GM19023 (cell line): Measurements from ENCODE around the gene BORCS5.
"Not testable (repeated sequence)": the region's sequence is repeated elsewhere in the genome, so short reads cannot be mapped to it uniquely, and the experiment has no call there.

Source experiments
- ATAC-seq: cut with Tn5 transposase; IDR thresholded peaks from one replicate; pipeline ENCODE4 v1.9.1; 2021; ENCODE audit warnings: mild to moderate bottlenecking, moderate library complexity; ENCODE audit not compliant: unreplicated experiment

BORCS5 gene

DNA sequence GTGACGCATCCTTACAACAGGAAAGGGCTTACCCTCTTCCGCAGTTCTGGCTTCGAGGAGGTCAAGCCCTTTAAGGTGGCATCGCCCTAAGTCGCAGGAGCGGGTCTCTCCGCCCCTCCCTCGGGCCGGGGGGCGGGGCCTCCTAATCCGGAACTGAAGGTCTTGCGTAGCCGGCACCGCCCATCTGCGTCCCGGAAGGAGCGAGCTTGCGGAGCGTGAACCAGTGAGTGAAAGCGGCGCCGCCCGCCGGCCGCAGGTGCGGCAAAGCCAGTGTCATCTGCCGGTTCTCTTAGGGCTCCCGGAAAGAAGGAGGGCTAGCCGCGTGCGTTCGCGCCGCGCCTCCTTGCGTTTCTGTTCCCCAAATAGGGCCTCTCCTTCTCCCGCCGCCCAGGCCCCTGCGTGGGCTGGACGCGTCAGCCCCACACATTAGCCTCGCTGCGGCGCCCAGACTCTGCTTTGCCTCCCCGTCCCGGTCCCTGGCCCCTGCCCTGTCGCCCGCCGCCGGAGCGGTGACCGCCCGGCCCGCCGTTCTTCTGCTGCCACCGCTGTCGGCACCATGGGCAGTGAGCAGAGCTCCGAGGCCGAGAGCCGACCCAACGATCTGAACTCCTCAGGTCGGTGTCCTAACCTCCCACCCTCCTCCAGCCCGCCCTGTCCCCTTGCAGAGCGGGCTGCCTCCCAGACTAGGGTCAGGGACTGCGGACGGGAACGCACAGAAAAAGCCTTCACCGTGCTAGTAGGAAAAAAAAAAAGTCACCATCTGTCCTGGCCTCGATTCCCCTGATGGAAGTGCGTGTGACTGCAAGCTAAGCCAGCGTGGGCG lies at the start of gene BORCS5:
TSS of gene BORCS5 (plus strand) at position 183 of the 823 bp plus-strand sequence. CDS start at position 557, 374 bp downstream.
- ATAC-seq: peak; percentile 86

DNA sequence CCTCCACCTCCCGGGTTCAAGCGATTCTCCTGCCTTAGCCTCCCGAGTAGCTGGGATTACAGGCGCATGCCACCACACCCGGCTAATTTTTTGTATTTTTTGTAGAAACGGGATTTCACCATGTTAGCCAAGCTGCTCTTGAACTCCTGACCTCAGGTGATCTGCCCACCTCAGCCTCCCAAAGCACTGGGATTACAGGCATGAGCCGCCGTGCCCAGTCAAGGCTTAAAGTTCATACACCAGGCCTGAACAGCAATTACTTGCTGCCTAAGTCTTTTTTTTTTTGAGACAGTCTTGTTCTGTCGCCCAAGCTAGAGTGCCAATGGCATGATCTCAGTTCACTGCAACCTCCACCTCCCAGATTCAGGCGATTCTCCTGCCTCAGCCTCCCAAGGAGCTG lies 46.2 kb upstream of the BORCS5 start:
- ATAC-seq: not testable (repeated sequence)

DNA sequence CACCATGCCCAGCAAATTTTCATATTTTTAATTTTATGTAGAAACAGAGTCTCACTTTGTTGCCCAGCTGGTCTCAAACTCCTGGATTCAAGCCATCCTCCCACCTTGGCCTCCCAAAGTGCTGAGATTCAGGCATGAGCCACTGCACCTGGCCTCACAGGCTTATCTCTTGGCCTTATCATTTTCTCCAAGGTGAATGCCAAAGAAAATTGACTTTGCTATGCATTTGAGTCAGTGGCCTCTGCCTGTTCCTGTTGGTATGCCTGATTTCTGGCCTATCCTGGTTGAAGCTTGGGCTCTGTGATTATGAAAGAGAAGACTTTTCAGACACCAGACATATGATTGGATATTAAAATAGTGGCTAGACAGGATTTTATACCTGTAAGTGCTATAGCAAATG lies 41.0 kb upstream of the BORCS5 start:
- no peak for ATAC-seq

DNA sequence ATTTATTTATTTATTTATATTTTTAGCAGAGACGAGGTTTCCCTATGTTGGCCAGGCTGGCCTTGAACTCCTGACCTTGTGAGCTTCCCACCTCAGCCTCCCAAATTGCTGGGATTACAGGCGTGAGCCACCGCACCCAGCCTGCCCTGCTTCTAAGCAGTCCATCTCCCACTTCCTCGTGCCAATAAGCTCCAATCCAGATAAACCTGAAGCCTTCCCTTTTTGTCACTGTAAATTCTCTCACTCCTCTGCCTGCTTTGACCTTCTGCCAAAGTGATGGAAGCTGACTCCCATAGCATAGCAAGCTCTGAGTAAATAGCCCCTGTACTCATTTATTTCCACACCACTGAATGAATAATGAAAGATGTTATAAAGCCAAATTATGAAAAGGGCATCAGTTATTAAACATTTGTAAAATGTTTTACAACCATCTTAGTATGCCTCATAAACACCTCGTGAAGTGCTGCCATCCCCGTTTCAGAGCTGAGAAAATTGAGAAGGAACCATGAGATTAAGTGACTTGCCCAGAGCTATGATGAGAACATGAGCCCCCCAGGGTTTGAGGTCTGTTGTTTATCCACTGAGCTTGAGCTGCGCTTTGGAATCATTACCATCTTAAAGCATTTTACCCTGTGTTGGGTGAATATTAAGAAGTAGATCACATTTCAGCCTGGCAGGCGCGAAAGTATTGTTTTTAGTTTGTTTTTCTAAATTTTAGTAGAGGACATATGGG lies 37.3 kb upstream of the BORCS5 start:
- ATAC-seq: no peak

DNA sequence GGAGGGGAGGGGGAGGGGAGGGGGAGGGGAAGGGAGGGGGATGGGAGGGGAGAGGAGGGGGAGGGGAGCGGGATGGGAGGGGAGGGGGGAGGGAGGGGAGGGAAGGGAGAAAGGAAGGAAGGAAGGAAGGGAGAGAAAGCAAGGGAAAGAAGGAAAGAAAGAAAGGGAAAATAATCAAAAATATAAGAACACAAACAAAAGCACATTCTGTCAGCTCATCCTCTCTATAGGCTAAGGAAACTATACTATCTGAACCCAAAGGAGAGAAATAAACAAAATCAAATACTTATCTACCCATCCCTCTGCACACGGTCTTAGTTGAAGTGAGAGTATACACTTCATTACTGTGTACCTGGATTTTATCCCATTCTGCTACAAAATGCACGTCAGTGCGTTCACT lies 33.8 kb upstream of the BORCS5 start:
- no peak for ATAC-seq

DNA sequence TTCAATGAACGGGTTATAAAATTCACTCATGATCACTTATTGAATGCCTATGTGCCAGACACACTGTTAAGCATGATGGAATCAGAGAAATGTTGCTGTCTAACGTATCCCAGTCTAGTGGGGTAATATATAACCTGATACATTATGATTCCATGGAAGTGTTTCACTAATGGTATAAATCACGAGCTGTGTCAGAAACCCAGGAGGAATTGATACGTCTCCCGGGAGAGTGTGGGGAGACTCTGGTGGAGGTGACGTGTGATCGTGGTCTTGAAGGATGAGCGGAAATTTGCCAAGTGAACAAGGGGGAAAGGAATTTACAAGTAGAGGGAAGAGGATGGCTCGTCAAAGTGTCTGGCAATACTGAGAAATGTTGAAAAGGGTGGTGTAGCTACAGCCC lies 33.3 kb upstream of the BORCS5 start:
- no peak for ATAC-seq

DNA sequence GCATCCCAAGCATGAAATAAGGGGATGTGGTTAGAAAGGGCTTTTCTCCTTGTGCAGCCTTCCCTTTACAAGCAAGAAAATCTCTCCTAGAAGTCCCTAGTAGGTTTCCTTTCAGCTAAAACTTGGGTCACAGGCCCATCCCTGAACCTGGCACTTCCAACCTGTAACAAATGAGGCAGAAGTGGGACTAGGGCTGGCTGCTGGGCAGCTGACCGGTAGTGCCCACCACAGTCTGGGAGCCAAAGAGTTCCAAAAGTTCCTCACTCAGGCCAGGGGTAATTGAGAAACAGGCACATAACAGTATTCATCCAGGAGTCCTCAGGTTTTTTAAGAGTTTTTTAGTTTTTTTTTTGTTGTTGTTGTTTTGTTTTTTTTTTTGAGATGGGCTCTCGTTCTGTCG lies 30.6 kb upstream of the BORCS5 start:
- ATAC-seq: no peak

DNA sequence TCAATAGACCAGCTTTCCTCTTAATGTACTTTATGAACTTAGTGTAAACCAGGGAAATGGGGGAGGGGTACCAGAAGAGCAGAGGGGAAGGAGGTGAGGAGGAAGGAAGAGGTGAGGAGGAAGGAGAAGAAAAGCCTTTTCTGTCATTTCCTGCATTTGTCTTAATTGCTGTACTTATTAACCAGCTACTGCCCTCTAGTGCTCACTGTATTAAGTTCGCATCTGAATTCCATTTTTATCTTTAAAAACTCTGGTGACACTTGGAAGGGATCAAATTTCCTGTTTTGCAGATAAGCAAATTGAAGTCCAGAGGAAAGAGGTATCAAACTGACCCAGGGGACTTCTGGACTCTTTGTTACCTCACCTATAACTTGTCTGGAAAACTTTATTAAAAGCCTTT lies 29.1 kb upstream of the BORCS5 start:
- ATAC-seq: no peak

DNA sequence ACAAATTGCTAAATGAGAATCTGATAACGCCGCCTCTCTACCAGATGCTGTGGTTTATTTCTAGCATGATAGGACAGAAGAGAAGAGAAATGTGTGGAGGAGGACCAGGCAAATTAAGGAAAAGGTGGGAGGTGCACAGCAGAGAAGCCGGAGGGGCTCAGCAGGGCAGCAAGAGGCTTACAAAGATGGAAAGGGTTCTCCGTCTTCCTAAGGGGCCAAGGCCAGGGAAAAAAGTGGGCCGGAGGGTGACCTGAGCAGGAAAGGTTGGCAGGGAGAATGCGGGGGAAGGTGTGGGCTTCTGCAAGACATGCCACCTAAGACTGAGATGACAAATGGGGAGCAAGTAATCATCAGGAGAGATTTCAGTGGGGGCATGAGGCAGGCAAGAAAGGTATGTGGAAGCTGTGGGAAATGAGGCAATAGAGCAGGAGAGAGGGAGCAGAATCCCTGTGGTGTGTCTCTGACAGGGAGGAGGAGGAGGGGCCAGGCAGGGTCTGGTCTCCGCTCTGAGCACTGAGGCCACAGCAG lies 25.6 kb upstream of the BORCS5 start:
- ATAC-seq: no peak

DNA sequence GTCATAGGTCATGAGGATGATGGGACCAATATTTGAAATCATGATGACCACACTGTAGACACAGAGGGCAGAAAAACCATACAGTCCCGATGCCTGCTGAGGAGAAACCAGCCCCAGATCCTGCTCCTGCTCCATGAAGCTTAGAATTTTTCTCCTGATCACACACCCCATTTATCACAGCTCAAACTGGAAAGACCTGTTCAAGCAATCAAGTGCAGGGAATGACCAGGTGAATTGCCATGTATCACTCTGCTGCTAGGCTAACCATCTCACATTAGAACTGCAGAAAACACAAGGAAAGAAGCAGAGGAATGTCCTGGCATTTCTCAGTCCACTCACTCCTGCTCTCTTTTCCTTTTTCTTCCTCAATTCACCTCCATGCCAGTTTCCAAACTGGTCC lies 25.0 kb upstream of the BORCS5 start:
- no peak for ATAC-seq

DNA sequence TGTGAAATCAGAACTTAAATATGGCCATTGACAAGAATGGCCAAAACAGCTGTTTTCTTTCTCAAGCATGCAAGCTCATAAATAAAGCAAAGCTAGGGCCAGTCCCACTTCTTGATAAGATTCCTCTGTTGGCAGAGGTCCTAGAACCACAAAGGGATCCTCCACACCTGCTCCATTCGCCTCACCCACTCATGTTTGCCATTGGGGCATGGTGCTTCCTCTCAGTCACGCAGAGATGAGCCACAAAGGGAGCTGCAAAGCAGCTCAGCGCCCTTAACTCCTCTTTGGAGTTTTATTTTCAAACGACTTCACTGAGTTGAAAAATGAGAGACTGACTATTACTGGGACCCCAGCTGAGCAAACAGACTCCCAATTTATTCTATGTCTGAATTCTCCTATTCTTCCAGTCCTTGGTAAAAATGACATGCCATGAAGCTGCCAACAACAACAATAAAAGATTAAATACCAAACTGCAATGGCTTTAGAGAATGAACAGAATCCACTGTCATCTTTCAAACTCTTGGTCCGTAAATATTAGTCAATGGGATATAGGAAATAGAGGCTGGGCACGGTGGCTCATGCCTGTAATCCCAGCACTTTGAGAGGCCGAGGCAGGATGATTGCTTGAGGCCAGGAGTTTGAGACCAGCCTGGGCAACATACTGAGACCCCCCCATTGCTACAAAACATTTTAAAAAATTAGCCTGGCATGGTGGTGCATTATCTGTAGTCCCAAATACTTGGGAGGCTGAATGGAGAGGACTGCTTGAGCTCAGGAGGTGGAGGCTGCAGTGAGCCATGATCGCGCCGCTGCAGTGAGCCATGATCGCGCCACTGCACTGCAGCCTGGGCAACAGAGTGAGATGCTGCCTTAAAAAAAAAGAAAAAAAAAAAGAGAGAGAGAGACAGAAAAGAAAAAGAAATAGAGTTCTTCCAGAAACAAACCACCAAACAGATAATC lies 23.2 kb upstream of the BORCS5 start:
- ATAC-seq: no peak

DNA sequence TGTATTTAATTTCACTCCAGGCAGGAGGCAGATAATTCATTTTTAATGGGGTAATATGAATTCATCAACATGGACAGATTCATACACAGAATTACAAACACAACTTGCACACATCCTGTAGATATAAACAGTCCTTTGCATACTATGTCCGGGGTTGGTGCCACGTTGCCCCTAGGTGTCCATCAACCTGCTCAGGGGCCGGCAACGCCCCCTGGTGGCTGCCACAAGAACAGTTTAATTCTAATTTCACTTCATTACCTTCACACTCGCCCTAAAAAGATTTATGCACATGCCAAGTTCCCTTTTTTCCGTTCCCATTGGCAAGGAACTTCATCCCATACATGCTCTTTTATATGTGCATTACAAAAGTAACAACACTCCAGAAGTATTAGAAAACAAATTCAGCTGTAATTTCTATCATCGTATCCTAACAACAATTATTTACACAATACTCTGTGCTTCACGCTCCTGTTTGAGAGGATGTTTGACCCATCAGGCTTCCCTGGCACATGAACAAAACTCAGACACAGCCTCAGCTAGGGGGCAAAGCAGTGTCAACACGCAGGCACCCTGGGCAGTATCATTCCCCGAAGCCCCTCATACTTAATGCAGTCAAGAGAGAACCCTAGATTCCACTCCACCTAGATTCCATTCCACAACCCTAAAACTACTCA lies 22.4 kb upstream of the BORCS5 start:
- ATAC-seq: no peak

DNA sequence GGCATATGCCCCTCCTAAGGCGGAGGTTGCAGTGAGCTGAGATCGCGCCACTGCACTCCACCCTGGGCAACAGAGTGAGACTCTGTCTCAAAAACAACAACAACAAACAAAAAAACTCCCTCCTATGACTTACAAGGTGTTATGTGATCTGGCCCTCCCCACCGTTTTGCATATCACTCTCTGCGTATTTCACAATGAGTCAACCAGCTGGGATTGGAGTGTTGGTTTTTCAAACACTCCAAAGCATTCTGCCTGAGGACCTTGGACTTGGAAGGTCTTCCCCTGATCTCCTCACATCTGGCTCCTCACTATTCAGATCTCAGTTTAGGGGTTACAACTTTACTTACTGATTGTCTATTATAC lies 20.8 kb upstream of the BORCS5 start:
- ATAC-seq: no peak

DNA sequence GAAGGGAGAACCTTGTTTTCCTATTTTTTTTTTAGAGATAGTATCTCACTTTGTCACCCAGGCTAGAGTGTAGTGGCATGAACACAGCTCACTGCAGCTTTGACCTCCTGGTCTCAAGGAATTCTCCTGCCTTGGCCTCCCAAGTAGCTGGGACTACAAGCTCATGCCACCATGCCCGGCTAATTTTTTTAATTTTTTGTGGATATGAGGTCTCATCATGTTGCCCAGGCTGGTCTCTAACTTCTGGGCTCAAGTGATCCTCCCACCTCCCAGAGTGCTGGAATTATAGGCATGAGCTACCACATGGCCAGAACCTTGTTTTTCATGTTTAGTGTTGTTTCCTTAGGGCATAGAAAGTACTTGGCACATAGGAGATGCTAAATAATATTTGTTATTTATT lies 20.4 kb upstream of the BORCS5 start:
- no peak for ATAC-seq

DNA sequence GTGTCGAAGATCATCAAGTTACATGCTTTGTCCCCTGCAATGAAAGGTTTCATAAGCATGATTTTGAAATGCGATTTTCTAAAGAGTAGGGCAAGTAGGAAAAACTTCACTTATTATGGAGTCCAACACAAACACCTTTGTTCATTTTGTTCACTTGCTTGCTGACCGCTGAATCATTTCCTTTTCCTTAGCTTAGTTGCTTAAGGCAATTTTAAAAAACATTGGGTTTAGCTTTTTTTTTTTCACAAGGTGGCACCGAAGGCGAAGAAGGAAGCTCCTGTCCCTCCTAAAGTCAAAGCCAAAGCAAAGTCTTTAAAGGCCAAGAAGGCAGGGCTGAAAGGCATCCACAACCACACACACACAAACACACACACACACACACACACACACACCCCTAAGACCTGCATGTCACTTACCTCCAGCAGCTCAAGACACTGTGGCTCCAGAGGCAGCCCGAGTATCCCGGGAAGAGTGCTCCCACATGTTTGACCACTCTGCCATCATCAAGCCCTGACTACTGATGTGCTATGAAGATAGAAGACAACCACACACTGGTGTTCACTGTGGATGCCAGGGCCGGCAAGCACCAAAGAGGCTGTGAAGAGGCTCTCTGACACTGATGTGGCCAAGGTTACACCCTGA lies 18.2 kb upstream of the BORCS5 start:
- no peak for ATAC-seq

DNA sequence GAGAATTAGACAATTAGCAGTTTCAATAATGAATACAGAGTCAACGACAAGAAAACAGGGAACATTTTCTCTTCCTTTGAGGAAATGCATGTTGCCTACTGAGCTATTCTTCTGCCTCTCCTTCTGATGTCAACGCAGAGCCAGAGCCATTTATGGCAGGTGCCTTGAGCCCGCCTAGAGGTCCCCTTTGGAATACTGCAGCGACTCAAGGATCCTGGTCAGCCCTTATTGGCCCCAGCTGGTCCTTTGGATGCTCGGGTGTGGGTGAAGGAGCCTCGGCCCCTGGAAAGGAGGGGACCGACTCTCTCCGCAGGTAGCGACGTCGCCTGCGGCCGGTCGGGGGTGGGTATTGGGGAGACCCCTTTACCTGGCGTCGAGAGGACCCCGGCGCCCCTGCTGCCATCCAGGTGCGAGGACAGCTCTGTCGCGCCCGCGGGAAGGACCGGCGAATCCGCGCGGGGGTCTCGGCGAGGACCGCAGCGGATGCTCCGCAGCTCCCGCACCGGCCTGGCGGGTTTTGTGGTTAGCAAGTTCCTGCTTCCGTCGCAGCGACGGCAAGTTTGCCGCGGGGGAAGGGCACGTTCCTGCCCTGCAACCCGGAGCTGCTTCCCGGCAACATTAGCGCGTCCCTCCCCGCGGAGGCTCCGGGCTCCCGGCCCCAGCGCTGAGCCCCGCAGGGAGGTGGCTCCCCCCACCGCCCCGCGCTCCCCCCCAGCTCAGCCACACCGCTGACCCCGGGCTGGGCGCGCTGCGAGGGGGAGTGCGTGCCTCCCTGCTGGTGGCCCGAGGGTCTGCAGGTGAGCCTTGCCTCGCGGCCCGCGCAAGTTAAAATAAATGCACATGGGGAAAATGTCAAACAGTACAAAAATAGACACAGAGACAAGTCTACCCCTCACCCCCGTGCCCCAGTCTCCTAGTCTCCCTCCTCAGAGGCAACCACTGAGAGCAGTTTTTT lies 6.9 kb upstream of the BORCS5 start, which contains the start of gene MANSC1:
TSS of gene MANSC1 (minus strand) at position 532 of the 955 bp plus-strand sequence. CDS start 6,928 bp downstream, outside the sequence.
- no peak for ATAC-seq

DNA sequence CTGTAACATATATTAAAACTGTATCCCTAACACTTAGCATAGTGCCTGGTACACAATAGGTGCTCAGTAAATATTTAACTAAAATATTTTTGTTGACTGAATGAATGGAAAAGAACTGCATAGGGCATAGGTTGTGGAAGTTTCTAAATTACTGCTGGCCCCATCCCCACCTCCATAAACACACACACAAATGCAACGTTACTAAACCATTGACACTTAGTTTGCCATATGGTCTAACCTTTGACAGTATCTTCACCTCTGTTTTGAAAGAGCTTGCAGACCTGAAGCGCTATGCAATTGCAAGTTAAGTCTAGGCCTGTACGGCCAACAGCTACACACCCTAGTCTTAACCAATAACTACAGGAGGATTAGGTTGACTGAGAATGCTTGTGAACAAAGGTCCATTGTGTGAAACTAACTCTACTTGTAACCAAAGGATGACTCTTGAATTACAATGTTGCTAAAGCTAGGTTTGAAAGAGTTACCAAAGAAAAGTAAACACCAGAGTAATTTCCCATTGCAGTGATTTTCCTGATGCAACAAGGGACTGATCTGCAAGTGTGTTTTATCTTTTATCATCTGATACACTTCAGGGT lies 5.9 kb upstream of the BORCS5 start:
- no peak for ATAC-seq

DNA sequence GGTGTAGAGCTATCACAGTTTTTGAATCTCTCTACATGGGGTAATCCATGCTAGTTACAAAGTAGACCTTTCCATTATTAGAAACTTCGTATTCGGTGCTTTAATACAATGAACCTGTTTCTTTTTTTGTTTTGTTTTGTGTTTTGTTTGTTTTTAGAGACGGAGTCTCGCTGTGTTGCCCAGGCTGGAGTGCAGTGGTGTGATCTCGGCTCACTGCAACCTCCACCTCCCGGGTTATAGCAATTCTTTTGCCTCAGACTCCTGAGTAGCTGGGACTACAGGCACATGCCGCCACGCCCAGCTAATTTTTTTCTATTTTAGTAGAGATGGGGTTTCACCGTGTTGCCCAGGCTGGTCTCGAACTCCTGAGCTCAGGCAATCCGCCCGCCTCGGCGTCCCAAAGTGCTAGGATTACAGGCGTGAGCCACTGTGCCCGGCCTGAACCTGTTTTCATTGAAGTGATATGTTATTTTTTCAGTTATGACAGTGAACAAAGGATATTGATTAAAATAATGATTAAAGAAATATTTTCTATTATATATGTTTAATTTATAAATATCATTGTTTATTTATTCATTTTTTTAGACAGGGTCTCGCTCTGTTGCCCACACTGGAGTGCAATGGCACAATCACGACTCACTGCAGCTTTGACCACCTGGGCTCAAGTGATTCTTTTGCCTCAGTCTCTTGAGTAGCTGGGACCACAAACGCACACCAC lies 5.3 kb upstream of the BORCS5 start:
- ATAC-seq: not testable (repeated sequence)
